ENCODE measurements around the gene MANF.

- no peak for TF ChIP-seq POLR2A (IDR thresholded peaks at IDR 0.05; ENCODE audit: low read length)
- TF ChIP-seq GATA1 (IDR thresholded peaks at IDR 0.05; ENCODE audit: low read depth, low read length): no peak
Observed at GRCh38 chr3:51388286-51389029, 3.4 kb downstream of the MANF start.
